Right ventricle myocardium inferior (tissue), 1 donor: ENCODE results near the gene RBM14. TPM values are rescaled to one million over a fixed set of nuclear protein-coding genes. Genes with fewer than 3 reads are reported as not detected.
"Not testable (repeated sequence)": the region's sequence is repeated elsewhere in the genome, so short reads cannot be mapped to it uniquely, and the experiment has no call there.

Source experiments
- ATAC-seq: fragments of 200-7000 bp; cut with Tn5 transposase; one replicate; pipeline ENCODE4 v1.9.1; 2020; ENCODE audit warnings: mild to moderate bottlenecking, moderate library complexity
- DNase-seq: peaks from one replicate; pipeline ENCODE4 v3.0.0; 2021; ENCODE audit errors: missing footprints
- intact Hi-C: fragments of 100-400 bp; cut with DNase I; formaldehyde crosslinking; loops from one replicate; pipeline ENCODE4 v1.11.0; 2022
- total RNA-seq: library from RNA; stranded (reverse); fragmentation: NEBNext Ultra II Directional; extraction: Animal tissue kit (Norgen Biotek cat#: 25700); gene quantifications from one replicate; pipeline ENCODE4 v1.2.1, GENCODE V29; 2021
- donor health status: DM: no; HTN: yes; CAD: no; lungs with severe emphysema.

Gene RBM14
- total RNA-seq, 1 donor from 2014 or later: 30.1 TPM

DNA sequence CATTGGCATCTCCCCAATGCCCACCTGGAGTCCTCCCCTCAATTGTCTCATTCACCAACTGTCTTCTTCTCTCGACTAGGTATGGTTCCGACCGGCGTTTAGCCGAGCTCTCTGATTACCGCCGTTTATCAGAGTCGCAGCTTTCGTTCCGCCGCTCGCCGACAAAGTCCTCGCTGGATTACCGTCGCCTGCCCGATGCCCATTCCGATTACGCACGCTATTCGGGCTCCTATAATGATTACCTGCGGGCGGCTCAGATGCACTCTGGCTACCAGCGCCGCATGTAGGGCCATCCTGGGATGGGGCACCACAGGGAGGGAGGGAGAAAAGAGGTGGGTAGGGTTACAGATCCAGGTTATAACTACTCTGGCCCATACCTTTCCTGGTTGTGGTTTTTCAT, 10.0 kb downstream of the RBM14 start:
- intact Hi-C loops: no loop called here
- ATAC-seq (no peak), DNase-seq (no peak)

DNA sequence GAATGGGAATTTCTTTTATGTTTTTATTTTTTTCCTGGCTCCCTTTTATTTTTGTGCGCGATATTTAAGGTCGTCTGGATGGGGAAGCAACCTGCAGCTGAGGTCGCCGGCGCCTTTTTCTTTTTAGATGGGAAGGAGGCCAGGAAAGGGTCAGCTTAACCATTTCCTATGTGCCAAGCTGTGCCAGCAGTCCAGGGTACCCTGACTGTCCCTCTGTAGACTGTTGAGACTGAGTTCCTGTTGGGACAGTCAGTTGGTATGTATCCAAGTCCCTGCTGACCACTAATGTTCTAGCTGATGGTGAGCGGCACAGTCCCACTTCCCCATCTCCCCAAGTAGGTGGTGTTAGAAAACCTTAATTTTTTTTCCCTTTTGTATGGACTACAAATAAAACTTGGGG, 10.5 kb downstream of the RBM14 start:
- intact Hi-C loops: no loop called here
- DNase-seq (no peak), ATAC-seq (peak; percentile 33)

GRCh38 chr11:66628061-66628603, 11.7 kb downstream of the RBM14 start:
- intact Hi-C loops: no loop called here
- no peak for ATAC-seq

DNA sequence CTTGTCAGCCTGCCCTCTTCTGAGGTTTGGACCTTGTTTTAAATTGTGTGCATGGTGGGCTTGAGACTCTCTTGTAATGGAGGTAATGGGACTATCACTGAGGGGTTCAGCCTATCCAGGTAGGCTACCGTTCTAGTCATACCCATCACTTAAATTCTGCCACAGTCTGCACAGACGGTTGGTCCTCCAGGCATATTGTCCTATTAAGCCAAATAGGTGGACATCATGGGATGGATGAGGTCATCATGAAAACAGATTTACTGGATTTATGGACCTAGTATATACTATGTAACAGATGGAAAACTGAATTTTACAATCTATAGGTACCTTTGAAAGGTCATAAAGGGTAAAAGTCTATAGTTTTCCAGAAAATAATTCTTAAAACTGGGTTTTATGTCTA, 12.9 kb downstream of the RBM14 start:
- intact Hi-C loops: no loop called here
- DNase-seq: no peak
- ATAC-seq: no peak

More at GRCh38 chr11:66628061-66628603, 11.7 kb downstream of the RBM14 start:
- no peak for DNase-seq

- no peak for ATAC-seq
- no peak for DNase-seq
- intact Hi-C loops: no loop called here
These were observed 15.5 kb downstream of the RBM14 start for GRCh38 chr11:66631883-66632282.

- DNase-seq: no peak
- intact Hi-C loops: no loop called here
- no peak for ATAC-seq
These were observed 16.5 kb downstream of the RBM14 start for GRCh38 chr11:66632952-66633351.

DNA sequence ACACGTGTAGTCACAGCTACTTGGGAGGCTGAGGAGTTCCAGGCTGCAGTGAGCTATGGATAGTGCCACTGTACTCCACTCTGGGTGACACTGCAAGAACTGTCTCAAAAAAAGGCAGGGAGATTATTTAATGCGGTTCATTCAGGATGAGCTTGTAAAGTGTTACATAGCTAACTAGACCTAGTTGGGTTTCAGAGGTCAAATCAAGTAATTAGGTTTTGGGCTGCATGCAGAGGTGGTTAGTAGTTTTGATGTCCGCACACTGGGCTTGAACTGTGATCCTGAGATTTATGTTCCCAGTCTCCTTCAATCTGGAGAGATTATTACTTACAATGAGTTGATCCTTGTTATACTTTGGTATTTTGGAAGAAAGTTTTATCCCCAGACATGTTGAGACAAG, 20.0 kb downstream of the RBM14 start:
- ATAC-seq: no peak
- no peak for DNase-seq
- intact Hi-C loops: no loop called here

- intact Hi-C loops: loop anchor here (1.0 to 2.0 kb wide), 2 partner anchors 21 to 39 kb away; partner anchors contain the start of genes RBM14 and RBM4B
- DNase-seq (no peak), ATAC-seq (peak; percentile 1)
These were observed 21.2 kb downstream of the RBM14 start for GRCh38 chr11:66637557-66638176.

DNA sequence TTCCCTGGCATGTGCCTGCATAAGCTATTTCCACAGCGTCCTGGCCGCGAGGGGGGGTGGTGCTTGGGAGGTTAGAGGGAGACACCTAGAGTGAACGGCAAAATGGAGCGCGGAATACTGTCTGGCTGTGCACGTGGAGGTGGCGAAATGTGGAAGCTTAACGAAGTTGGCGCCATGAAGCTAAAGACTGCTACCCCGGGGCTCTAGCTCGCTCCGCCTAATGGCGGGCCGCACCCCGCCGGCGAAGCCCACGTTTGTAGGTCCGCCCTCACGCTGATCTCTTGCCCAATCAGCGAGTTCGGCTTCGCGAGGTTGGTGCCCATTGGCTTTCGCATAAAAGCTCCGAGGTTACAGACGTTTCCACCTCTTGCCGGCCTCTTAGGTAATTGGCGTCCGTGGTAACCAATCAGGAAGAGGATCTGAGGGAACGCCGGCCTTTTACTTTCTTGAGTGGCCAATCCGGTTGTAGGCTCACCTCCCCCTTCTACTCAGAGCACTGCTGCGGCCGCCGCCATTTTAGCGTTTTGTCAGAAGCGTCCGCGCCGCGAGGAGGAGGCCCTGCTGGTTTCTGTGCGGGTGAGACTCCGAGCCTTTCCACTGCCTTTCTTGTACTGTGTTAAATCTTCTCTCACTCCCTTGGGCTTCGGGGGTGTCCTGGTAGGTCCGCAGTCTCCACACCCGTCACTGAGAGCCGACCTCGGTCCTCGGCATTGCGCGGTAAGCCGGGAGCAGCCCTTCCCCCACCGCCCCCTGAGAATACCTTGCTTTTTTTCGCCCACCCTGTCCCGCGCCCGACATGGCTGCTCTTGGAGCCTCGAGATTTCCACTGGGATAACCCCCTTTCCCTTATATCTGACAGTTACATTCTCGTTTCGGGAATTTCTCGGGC, 22.0 kb downstream of the RBM14 start, which contains the start of gene RBM4:
Gene RBM4 (plus strand): TSS at position 527 of the 889 bp plus-strand sequence. CDS start 1,009 bp downstream, outside the sequence.
- peak; percentile 96 for ATAC-seq

GRCh38 chr11:66639066-66639813, 22.8 kb downstream of the RBM14 start:
- DNase-seq (no peak), ATAC-seq (no peak)
- intact Hi-C loops: loop anchor here (2.0 kb wide), 1 partner anchor 38 kb away; the partner anchor contains the start of gene RBM4B

More for the DNA sequence above, 22.0 kb downstream of the RBM14 start, which contains the start of gene RBM4:
- intact Hi-C loops: loop anchor here (1.0 to 2.0 kb wide), 2 partner anchors 22 to 38 kb away; partner anchors contain the start of genes RBM14 and RBM4B
- peak; percentile 96 for DNase-seq

- not testable (repeated sequence) for DNase-seq, ATAC-seq
- intact Hi-C loops: loop anchor here (2.0 kb wide), 1 partner anchor 37 kb away; the partner anchor contains the start of gene RBM4B
These were observed 23.4 kb downstream of the RBM14 start for GRCh38 chr11:66639814-66640340.

- DNase-seq: no peak
- ATAC-seq: no peak
- intact Hi-C loops: no loop called here
These were observed 25.4 kb downstream of the RBM14 start for GRCh38 chr11:66641834-66642233.

GRCh38 chr11:66643745-66644437, 27.5 kb downstream of the RBM14 start:
- intact Hi-C loops: no loop called here

GRCh38 chr11:66646828-66647227, 30.4 kb downstream of the RBM14 start:
- ATAC-seq (no peak), DNase-seq (no peak)
- intact Hi-C loops: no loop called here

More at GRCh38 chr11:66643745-66644437, 27.5 kb downstream of the RBM14 start:
- DNase-seq (no peak), ATAC-seq (no peak)

DNA sequence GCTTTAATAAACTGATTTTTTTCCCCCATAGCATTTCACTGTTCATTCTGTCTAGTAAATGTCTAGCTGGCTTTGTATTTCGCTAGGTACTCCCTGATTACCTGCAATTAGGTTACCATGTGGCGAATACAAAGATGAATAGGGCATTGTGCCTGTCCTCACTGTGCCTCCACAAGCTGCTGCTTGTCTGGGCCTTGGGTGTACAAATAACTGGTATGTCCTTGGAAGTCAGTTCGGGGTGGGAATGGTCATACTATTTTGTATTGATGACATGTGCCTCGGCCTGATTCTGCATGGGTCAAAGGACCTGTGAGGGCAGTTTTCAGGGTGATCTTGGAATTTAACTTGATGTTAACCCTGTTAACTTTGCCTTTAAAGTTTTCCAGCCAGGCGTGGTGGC, 33.5 kb downstream of the RBM14 start:
- ATAC-seq (no peak), DNase-seq (no peak)
- intact Hi-C loops: no loop called here

DNA sequence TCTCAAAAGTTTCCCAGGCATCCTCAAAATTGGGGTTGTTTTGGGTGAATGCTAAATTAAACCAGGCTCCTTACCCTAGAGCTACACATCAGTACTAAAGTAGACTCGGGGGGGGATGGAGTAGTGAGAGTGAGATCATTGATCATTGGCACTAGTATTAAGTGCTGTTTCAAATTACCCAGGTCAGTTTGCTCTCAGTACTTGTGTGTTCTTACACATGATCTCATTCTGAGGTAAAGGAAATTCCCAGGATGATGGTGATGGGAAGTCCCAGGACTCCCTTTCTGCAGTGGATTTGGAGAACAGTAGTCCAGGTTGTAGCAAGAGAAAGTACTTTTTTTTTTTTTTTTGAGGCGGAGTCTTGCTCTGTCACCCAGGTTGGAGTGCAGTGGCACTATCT, 34.6 kb downstream of the RBM14 start:
- ATAC-seq: no peak

DNA sequence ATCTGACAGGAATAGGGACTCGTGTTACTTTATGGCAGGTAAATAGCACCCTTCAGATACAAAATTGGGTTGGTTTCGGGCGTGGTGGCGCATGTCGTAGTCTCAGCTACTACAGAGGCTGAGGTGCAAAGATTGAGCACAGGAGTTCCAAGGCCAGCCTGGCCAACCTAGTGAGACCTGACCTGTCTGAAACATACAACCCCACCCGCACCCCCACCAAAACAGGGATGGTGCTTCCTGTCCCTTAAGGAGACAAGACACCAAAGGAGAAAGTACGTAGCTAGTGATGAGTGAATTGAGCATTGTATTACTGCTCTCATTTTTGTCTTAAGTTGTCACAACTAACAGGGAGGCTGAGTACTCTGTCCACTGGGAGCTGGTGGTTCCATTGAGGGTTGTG, 36.2 kb downstream of the RBM14 start:
- ATAC-seq (no peak), DNase-seq (no peak)
- intact Hi-C loops: no loop called here

More for the DNA sequence above, 34.6 kb downstream of the RBM14 start:
- DNase-seq: no peak
- intact Hi-C loops: no loop called here

DNA sequence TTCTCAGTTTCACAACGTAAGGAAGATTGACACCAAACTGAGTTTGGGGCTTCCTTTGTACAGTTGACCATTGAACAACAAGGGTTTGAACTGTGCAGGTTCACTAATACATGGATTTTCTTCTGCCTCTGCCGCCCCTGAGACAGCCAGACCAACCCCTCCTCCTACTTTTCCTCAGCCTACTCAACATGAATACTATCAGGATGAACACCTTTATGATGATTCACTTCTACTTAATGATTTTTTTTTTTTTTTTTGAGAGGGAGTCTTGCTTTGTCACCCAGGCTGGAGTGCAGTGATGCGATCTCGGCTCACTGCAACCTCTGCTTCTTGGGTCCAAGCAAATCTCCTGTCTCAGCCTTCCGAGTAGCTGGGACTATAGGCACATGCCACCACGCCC, 36.7 kb downstream of the RBM14 start:
- ATAC-seq (no peak), DNase-seq (no peak)
- intact Hi-C loops: no loop called here
